Right lobe of liver (tissue), 6 donors: ENCODE data around the gene BMERB1. TPM values are rescaled to one million over a fixed set of nuclear protein-coding genes. Genes with fewer than 3 reads are reported as not detected.

Experiments
- ATAC-seq, 4 donors: fragments of 200-7000 bp; cut with Tn5 transposase; one replicate each; pipeline ENCODE4 v1.9.1; 2020; ENCODE audit warnings: mild to moderate bottlenecking in 4 of 4, moderate library complexity in 4 of 4
- DNase-seq, 3 donors: peaks; one replicate each; pipeline ENCODE4 v3.0.0-alpha.2; 2020
- H3K27ac ChIP-seq, 3 donors: fragments of 200-600 bp; one replicate each; pipeline ENCODE4 v1.8.0; 2022
- H3K27me3 ChIP-seq, 2 donors: fragments of 200-600 bp; one replicate each; pipeline ENCODE4 v1.8.0; 2022
- H3K36me3 ChIP-seq, 4 donors: fragments of 200-600 bp; sonication (generic) in 1 of 4; one replicate each; pipeline versions ENCODE4 v1.5.1 to v1.8.0; 2017 to 2022; ENCODE audit warnings: control low read depth in 1 of 4
- H3K4me1 ChIP-seq, 4 donors: fragments of 200-600 bp; sonication (generic) in 1 of 4; one replicate each; pipeline versions ENCODE4 v1.5.1 to v1.8.0; 2017 to 2022; ENCODE audit warnings: control low read depth in 1 of 4
- H3K4me3 ChIP-seq, 3 donors: fragments of 200-600 bp; one replicate each; pipeline ENCODE4 v1.8.0; 2022
- H3K9me3 ChIP-seq, 4 donors: fragments of 200-600 bp; sonication (generic) in 1 of 4; one replicate each; pipeline versions ENCODE4 v1.5.1 to v1.8.0; 2017 to 2022; ENCODE audit warnings: control low read depth in 1 of 4
- CTCF ChIP-seq, 4 donors: fragments of 200-600 bp in 3 of 4; fragments of 450-650 bp in 1 of 4; IDR thresholded peaks; one replicate each; pipeline versions ENCODE4 v1.5.1 to v1.8.0; 2016 to 2022; ENCODE audit warnings: antibody characterized with exemption in 4 of 4, mild to moderate bottlenecking in 2 of 4
- POLR2A ChIP-seq: fragments of 450-650 bp; IDR thresholded peaks from one replicate; pipeline ENCODE4 v1.6.1; 2017; ENCODE audit warnings: antibody characterized with exemption, mild to moderate bottlenecking
- WGBS: methylation state at CpG from one replicate; pipeline ENCODE4 v1.1.6; 2018; ENCODE audit warnings: low coverage, low lambda C conversion rate; ENCODE audit not compliant: insufficient coverage; ENCODE audit errors: missing lambda C conversion rate; 5-methylcytosine and 5-hydroxymethylcytosine counted together
- intact Hi-C, 2 donors: fragments of 100-400 bp; cut with DNase I; formaldehyde crosslinking; loops; one replicate each; pipeline versions ENCODE4 v1.11.2 to v1.14.1; 2022
- total RNA-seq, 6 experiments: library from RNA; depleted of rRNA in 2 of 6; stranded (reverse); fragments of >200 nt in 2 of 6; fragmentation: NEBNext Ultra II Directional in 3 of 6; extraction: Animal tissue kit (Norgen Biotek cat#: 25700) in 3 of 6; gene quantifications; one replicate each; pipeline versions ENCODE4 v1.1.0 to v1.2.4, GENCODE V29; 2016 to 2023
- donor health status: DM: no; HTN: yes; CAD: no.
- donor health status: DM: no; HTN: no; CAD: no.
- donor health status: DM: no; HTN: no; CAD: no.
- donor health status: DM: no; HTN: yes; CAD: no.
- donor health status: DM: no; HTN: yes; CAD: no.

Gene BMERB1
- total RNA-seq, 6 experiments from 2014 or later = 7.0 to 24.0 (median 10.5) TPM

GRCh38 chr16:15547768-15548096, 113.3 kb downstream of the BMERB1 start:
- intact Hi-C loops = no loop called here
- 86% methylated on average over 1 of the region's 6 CpGs for WGBS
- H3K4me3 ChIP-seq = no peak overlapping the region
- ATAC-seq (no peak), DNase-seq (no peak)
- no peaks in the 10 kb centered on the region for H3K9me3 ChIP-seq
- TF ChIP-seq POLR2A (no peak), CTCF (IDR thresholded peaks at IDR 0.05) (no peak)
- no peaks in the 10 kb centered on the region for H3K27me3 ChIP-seq
- no peak overlapping the region for H3K27ac ChIP-seq
- no peaks in the 10 kb centered on the region for H3K36me3 ChIP-seq
- no peaks in the 10 kb centered on the region for H3K4me1 ChIP-seq

GRCh38 chr16:15548482-15548891, 114.1 kb downstream of the BMERB1 start:
- ATAC-seq = peak in 1 of 4 donors; percentile 16
- Histone ChIP-seq H3K27ac (no peak overlapping the region), H3K4me1 (no peaks in the 10 kb centered on the region), H3K4me3 (no peak overlapping the region), H3K27me3 (no peaks in the 10 kb centered on the region), H3K9me3 (no peaks in the 10 kb centered on the region), H3K36me3 (no peaks in the 10 kb centered on the region)
- intact Hi-C loops = no loop called here
- TF ChIP-seq POLR2A (no peak), CTCF (IDR thresholded peaks at IDR 0.05) (no peak)
- DNase-seq = no peak
- 71% methylated on average over 3 of the region's 3 CpGs for WGBS

GRCh38 chr16:15552507-15552906, 118.1 kb downstream of the BMERB1 start:
- H3K27ac ChIP-seq = no peak overlapping the region
- intact Hi-C loops = no loop called here
- no peaks in the 10 kb centered on the region for H3K36me3 ChIP-seq
- no peak overlapping the region for H3K4me3 ChIP-seq
- no peak for ATAC-seq
- H3K9me3 ChIP-seq = no peaks in the 10 kb centered on the region
- H3K4me1 ChIP-seq = no peaks in the 10 kb centered on the region
- 87% methylated on average over 3 of the region's 6 CpGs for WGBS
- TF ChIP-seq CTCF (IDR thresholded peaks at IDR 0.05) = no peak
- no peak for TF ChIP-seq POLR2A
- no peaks in the 10 kb centered on the region for H3K27me3 ChIP-seq
- no peak for DNase-seq

GRCh38 chr16:15553313-15554088, 119.1 kb downstream of the BMERB1 start:
- DNase-seq = no peak
- ATAC-seq = no peak
- intact Hi-C loops = no loop called here
- Histone ChIP-seq H3K9me3 (no peaks in the 10 kb centered on the region), H3K4me1 (no peaks in the 10 kb centered on the region), H3K36me3 (no peaks in the 10 kb centered on the region), H3K27me3 (no peaks in the 10 kb centered on the region), H3K4me3 (no peak overlapping the region), H3K27ac (no peak overlapping the region)
- 78% methylated on average over 7 of the region's 10 CpGs for WGBS
- TF ChIP-seq POLR2A (no peak), CTCF (IDR thresholded peaks at IDR 0.05) (no peak)
